Measurements from ENCODE around the gene RAP2B.
A peak's percentile ranks its signal among the peaks of the same experiment; 100 is the strongest.
"Not testable (repeated sequence)": the region's sequence is repeated elsewhere in the genome, so short reads cannot be mapped to it uniquely, and the experiment has no call there.

The RAP2B gene

GRCh38 chr3:153160451-153161137 is 1.4 kb upstream of the RAP2B start:
- DNase-seq = peak; percentile 65

GRCh38 chr3:153161138-153161713 is 800 bp upstream of the RAP2B start:
- peak; percentile 90 for DNase-seq

GRCh38 chr3:153162513-153163392 is 727 bp downstream of the RAP2B start:
- peak; percentile 10 for DNase-seq

GRCh38 chr3:153163393-153163724 is 1.3 kb downstream of the RAP2B start:
- DNase-seq = no peak

- no peak for DNase-seq
Observed at GRCh38 chr3:153163756-153164550, 1.9 kb downstream of the RAP2B start.

GRCh38 chr3:153165261-153165681 is 3.2 kb downstream of the RAP2B start:
- no peak for DNase-seq

GRCh38 chr3:153166206-153166605 is 4.2 kb downstream of the RAP2B start:
- no peak for DNase-seq

GRCh38 chr3:153166796-153167195 is 4.8 kb downstream of the RAP2B start:
- DNase-seq = no peak

- DNase-seq = no peak
Observed at GRCh38 chr3:153169793-153170383, 7.9 kb downstream of the RAP2B start.

GRCh38 chr3:153171256-153171655 is 9.2 kb downstream of the RAP2B start:
- DNase-seq = no peak

GRCh38 chr3:153171918-153172317 is 9.9 kb downstream of the RAP2B start:
- no peak for DNase-seq

GRCh38 chr3:153172796-153173757 is 11.1 kb downstream of the RAP2B start:
- DNase-seq = no peak

- DNase-seq = no peak
Observed at GRCh38 chr3:153173758-153174516, 11.9 kb downstream of the RAP2B start.

- DNase-seq = no peak
Observed at GRCh38 chr3:153176197-153176596, 14.2 kb downstream of the RAP2B start.

GRCh38 chr3:153180860-153181372 is 18.9 kb downstream of the RAP2B start:
- no peak for DNase-seq

GRCh38 chr3:153182501-153183293 is 20.7 kb downstream of the RAP2B start:
- no peak for DNase-seq

- no peak for DNase-seq
Observed at GRCh38 chr3:153190923-153191322, 28.9 kb downstream of the RAP2B start.

GRCh38 chr3:153192327-153192726 is 30.3 kb downstream of the RAP2B start:
- no peak for DNase-seq

GRCh38 chr3:153193786-153194476 is 31.9 kb downstream of the RAP2B start:
- not testable (repeated sequence) for DNase-seq
